GM23338 (cell line): ENCODE results near the gene SLC38A9. TPM values are rescaled to one million over a fixed set of nuclear protein-coding genes. Genes with fewer than 3 reads are reported as not detected.

Experiments
- ATAC-seq: fragments of 200-7000 bp; cut with Tn5 transposase; 3 replicates; pipeline ENCODE4 v1.9.1; 2020
- DNase-seq: peaks from one replicate; pipeline ENCODE4 v3.0.0-alpha.2; 2015; ENCODE audit warnings: low spot score
- H2AFZ ChIP-seq: fragments of 200-600 bp; sonication (generic); 2 replicates; pipeline ENCODE4 v1.8.0; 2016; ENCODE audit warnings: antibody characterized with exemption, mild to moderate bottlenecking, moderate library complexity
- H3F3A ChIP-seq: fragments of 200-600 bp; sonication (generic); replicated peaks from 2 replicates; pipeline ENCODE4 v1.8.0; 2017; ENCODE audit warnings: antibody characterized with exemption, mixed run types, low read depth
- H3K27ac ChIP-seq: fragments of 200-600 bp; sonication (generic); 2 replicates; pipeline ENCODE4 v1.6.1; 2016; ENCODE audit warnings: low read depth
- H3K27me3 ChIP-seq: fragments of 200-600 bp; sonication (generic); 2 replicates; pipeline ENCODE4 v1.8.0; 2016; ENCODE audit warnings: mild to moderate bottlenecking, mixed run types, moderate library complexity; ENCODE audit not compliant: insufficient read depth
- H3K36me3 ChIP-seq: fragments of 200-600 bp; sonication (generic); 2 replicates; pipeline ENCODE4 v1.8.0; 2016; ENCODE audit warnings: mild to moderate bottlenecking; ENCODE audit not compliant: insufficient read depth
- H3K4me1 ChIP-seq: fragments of 200-600 bp; sonication (generic); 2 replicates; pipeline ENCODE4 v1.8.0; 2016; ENCODE audit warnings: mild to moderate bottlenecking, moderate library complexity; ENCODE audit not compliant: insufficient read depth
- H3K4me2 ChIP-seq: fragments of 200-600 bp; sonication (generic); 2 replicates; pipeline ENCODE4 v1.7.1; 2017; ENCODE audit warnings: mixed run types
- H3K4me3 ChIP-seq: fragments of 200-600 bp; sonication (generic); 2 replicates; pipeline ENCODE4 v1.6.1; 2016; ENCODE audit warnings: mixed run types
- H3K79me2 ChIP-seq: fragments of 200-600 bp; sonication (generic); replicated peaks from 2 replicates; pipeline ENCODE4 v1.8.0; 2017; ENCODE audit warnings: mild to moderate bottlenecking; ENCODE audit not compliant: insufficient read depth
- H3K9me2 ChIP-seq: fragments of 200-600 bp; sonication (generic); 2 replicates; pipeline ENCODE4 v1.8.0; 2017; ENCODE audit not compliant: insufficient read depth
- H4K20me1 ChIP-seq: fragments of 200-600 bp; sonication (generic); replicated peaks from 2 replicates; pipeline ENCODE4 v1.8.0; 2017; ENCODE audit warnings: mild to moderate bottlenecking; ENCODE audit not compliant: insufficient read depth
- H3K27ac Mint-ChIP-seq: 2 replicates; pipeline ENCODE4 v1.8.0; 2020; ENCODE audit warnings: inconsistent platforms, mild to moderate bottlenecking, moderate library complexity, mixed read lengths
- H3K27me3 Mint-ChIP-seq: 3 replicates; pipeline ENCODE4 v1.8.0; 2022; ENCODE audit warnings: low read depth, mild to moderate bottlenecking, moderate library complexity, mixed read lengths, inconsistent platforms; ENCODE audit not compliant: insufficient read depth, poor library complexity
- H3K36me3 Mint-ChIP-seq: 3 replicates; pipeline ENCODE4 v1.8.0; 2021; ENCODE audit warnings: low read depth, mild to moderate bottlenecking, inconsistent platforms, moderate library complexity, mixed read lengths
- H3K4me1 Mint-ChIP-seq: 3 replicates; pipeline ENCODE4 v1.8.0; 2020; ENCODE audit warnings: mild to moderate bottlenecking, inconsistent platforms, mixed read lengths
- H3K4me3 Mint-ChIP-seq: 3 replicates; pipeline ENCODE4 v1.8.0; 2021; ENCODE audit warnings: moderate library complexity, mild to moderate bottlenecking, inconsistent platforms, mixed read lengths
- H3K9me3 Mint-ChIP-seq: 3 replicates; pipeline ENCODE4 v1.8.0; 2020; ENCODE audit warnings: moderate library complexity, mild to moderate bottlenecking, inconsistent platforms, mixed read lengths
- CTCF ChIP-seq, 2 experiments: fragments of 200-600 bp in 1 of 2; sonication (generic) in 1 of 2; conservative IDR thresholded peaks; 2 replicates each; pipeline versions ENCODE4 v1.5.1 to v1.6.1; 2016 to 2017; ENCODE audit warnings: antibody characterized with exemption in 2 of 2, low read depth in 2 of 2, mild to moderate bottlenecking in 2 of 2, moderate library complexity in 1 of 2
- STAT1 ChIP-seq: IDR thresholded peaks from one replicate; pipeline ENCODE4 v1.6.1; 2016; ENCODE audit warnings: antibody characterized with exemption; ENCODE audit not compliant: unreplicated experiment
- ZNF462 ChIP-seq: fragments of 250-450 bp; sonication (Bioruptor Pico); IDR thresholded peaks from 2 replicates; pipeline ENCODE4 v1.5.0; 2020; ENCODE audit warnings: mild to moderate bottlenecking, moderate library complexity
- polyA plus RNA-seq: library from polyadenylated mRNA; unstranded; fragments of >200 nt; fragmentation: Nextera tagmentation; extraction: Ambion mirVana; gene quantifications from 2 replicates; pipeline ENCODE4 v1.2.1, GENCODE V29; 2016
- total RNA-seq: library from RNA; depleted of rRNA; stranded (reverse); fragments of >200 nt; shearing (Covaris generic); gene quantifications from 2 replicates; pipeline ENCODE4 v1.2.3, GENCODE V29; 2014

SLC38A9 gene
- total and polyA plus RNA-seq, 2 experiments from 2014 or later, result 30.8 to 64.8 TPM

GRCh38 chr5:55692106-55692417 is 20.1 kb downstream of the SLC38A9 start (continued):
- no peak for TF ChIP-seq ZNF462 (CRISPR knock-in tag)

GRCh38 chr5:55691265-55692105 is 20.6 kb downstream of the SLC38A9 start:
- Histone ChIP-seq H3K4me2 (peak overlapping the region; percentile 34), H4K20me1 (no peaks in the 10 kb centered on the region), H3K9me2 (no peaks in the 10 kb centered on the region), H3K36me3 (no peaks in the 10 kb centered on the region), H3K27me3 (no peaks in the 10 kb centered on the region), H3F3A (no peaks in the 10 kb centered on the region), H3K4me3 (no peak overlapping the region), H2AFZ (no peak overlapping the region), H3K79me2 (peaks cover 8% of the 10 kb centered on the region; the same call in 1 of the 2 replicates), H3K4me1 (peaks cover 15% of the 10 kb centered on the region), H3K27ac (peak overlapping the region; percentile 8; the same call in 1 of the 2 replicates)
- peaks cover 7% of the 10 kb centered on the region for H3K27me3 Mint-ChIP-seq
- DNase-seq (peak; percentile 50), ATAC-seq (peak; percentile 60; the same call in 2 of the 3 replicates)
- H3K4me1 Mint-ChIP-seq, result peaks cover 22% of the 10 kb centered on the region
- H3K4me3 Mint-ChIP-seq, result no peak overlapping the region
- peak overlapping the region; percentile 54 for H3K27ac Mint-ChIP-seq
- peaks cover 8% of the 10 kb centered on the region for H3K9me3 Mint-ChIP-seq
- TF ChIP-seq CTCF (conservative IDR thresholded peaks at IDR 0.05; ENCODE audit: low read depth in 2 of 2), result peak; percentile 49 to 95; a peak in 3 of 4 replicates
- no peak for TF ChIP-seq STAT1
- peaks cover 18% of the 10 kb centered on the region for H3K36me3 Mint-ChIP-seq
